Fibroblast of lung (primary cell): ENCODE results near the gene SDCCAG8.

Experiments
- EZH2 ChIP-seq: IDR thresholded peaks from 2 replicates; pipeline ENCODE4 v1.5.1; 2012; ENCODE audit warnings: low read length, control low read depth, mild to moderate bottlenecking; ENCODE audit errors: missing control alignments
- TF ChIP-seq, protein P1 (sequence below), 2 donors: IDR thresholded peaks in 1 of 2; conservative IDR thresholded peaks in 1 of 2; 1 replicate in 1 of 2; 2 replicates in 1 of 2; pipeline ENCODE4 v1.5.1; 2011 to 2012; ENCODE audit warnings: low read length in 2 of 2, control low read depth in 1 of 2, inconsistent platforms in 1 of 2, low read depth in 1 of 2, mild to moderate bottlenecking in 1 of 2

DNA sequence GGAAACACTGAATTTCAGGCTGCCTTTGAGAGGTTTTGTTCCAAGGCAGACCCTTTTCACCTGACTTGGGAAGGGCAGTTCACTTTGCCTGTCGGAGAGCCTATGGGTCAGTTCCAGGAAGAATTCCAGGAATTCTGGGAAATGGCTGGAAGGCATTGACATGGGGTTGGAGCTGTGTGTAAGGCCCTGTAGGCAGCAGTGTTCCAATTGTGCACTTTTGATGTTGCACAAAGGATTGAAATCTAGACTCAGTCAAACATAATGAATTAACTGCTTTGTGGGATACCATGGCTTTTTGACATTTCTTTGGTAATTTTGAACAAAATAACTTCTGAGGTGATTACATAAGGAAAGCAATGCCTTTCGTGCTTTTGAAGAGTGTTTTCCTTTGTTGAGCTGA lies 184.6 kb downstream of the SDCCAG8 start:
- TF ChIP-seq, protein P1, sequence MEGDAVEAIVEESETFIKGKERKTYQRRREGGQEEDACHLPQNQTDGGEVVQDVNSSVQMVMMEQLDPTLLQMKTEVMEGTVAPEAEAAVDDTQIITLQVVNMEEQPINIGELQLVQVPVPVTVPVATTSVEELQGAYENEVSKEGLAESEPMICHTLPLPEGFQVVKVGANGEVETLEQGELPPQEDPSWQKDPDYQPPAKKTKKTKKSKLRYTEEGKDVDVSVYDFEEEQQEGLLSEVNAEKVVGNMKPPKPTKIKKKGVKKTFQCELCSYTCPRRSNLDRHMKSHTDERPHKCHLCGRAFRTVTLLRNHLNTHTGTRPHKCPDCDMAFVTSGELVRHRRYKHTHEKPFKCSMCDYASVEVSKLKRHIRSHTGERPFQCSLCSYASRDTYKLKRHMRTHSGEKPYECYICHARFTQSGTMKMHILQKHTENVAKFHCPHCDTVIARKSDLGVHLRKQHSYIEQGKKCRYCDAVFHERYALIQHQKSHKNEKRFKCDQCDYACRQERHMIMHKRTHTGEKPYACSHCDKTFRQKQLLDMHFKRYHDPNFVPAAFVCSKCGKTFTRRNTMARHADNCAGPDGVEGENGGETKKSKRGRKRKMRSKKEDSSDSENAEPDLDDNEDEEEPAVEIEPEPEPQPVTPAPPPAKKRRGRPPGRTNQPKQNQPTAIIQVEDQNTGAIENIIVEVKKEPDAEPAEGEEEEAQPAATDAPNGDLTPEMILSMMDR (conservative IDR thresholded peaks at IDR 0.05 in 1 of 2, IDR thresholded peaks at IDR 0.05 in 1 of 2; ENCODE audit: low read depth in 1 of 2, low read length in 2 of 2) = no peak
- TF ChIP-seq EZH2 = no peak
